Spleen (tissue), 7 donors: ENCODE results near the gene MYO18B.
A peak's percentile ranks its signal among the peaks of the same experiment; 100 is the strongest.

Source experiments
- POLR2A ChIP-seq, 3 donors: fragments of 450-650 bp; IDR thresholded peaks; one replicate each; pipeline ENCODE4 v1.5.1; 2017; ENCODE audit warnings: antibody characterized with exemption in 3 of 3, mild to moderate bottlenecking in 1 of 3
- POLR2AphosphoS5 ChIP-seq, 3 donors: sonication (generic); formaldehyde crosslinking; IDR thresholded peaks; one replicate each; pipeline ENCODE4 v1.5.1; 2017; ENCODE audit warnings: antibody characterized with exemption in 3 of 3
- TF ChIP-seq, protein P1 (sequence below), 11 experiments: fragments of 200-600 bp in 7 of 11; fragments of 450-650 bp in 4 of 11; sonication (generic) in 4 of 11; IDR thresholded peaks in 8 of 11; conservative IDR thresholded peaks in 3 of 11; 1 replicate in 7 of 11; 2 replicates in 4 of 11; pipeline versions ENCODE4 v1.4.0 to v1.8.0; 2016 to 2021; ENCODE audit warnings: antibody characterized with exemption in 11 of 11, inconsistent platforms in 4 of 11, mild to moderate bottlenecking in 1 of 11
- donor health status: DM: no; HTN: no; CAD: no; lungs with moderate emphysema.
- donor health status: DM: no; HTN: no; CAD: no.
- donor health status: DM: no; HTN: no; CAD: no.

DNA sequence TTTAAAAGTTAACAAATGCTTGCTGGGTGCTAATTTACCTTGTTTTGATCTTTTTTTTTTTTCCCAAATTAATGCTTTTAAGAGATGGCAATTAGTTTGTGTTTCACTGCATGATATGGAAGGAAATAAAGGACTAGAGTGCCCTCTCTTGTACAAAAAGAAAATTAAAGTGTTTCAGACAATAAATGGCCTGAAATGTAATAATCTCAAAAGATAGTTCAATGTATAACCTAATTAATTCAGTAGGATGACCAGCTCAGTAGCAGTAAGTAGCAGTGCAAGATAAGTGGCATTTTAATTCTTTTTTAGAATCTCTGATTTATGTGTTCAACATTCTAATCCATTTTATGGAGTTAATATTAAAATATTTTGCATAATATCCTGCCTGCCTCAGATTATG, 39.9 kb upstream of the MYO18B start:
- TF ChIP-seq POLR2A (IDR thresholded peaks at IDR 0.05) (no peak), POLR2AphosphoS5 (IDR thresholded peaks at IDR 0.05) (no peak)
- TF ChIP-seq, protein P1, sequence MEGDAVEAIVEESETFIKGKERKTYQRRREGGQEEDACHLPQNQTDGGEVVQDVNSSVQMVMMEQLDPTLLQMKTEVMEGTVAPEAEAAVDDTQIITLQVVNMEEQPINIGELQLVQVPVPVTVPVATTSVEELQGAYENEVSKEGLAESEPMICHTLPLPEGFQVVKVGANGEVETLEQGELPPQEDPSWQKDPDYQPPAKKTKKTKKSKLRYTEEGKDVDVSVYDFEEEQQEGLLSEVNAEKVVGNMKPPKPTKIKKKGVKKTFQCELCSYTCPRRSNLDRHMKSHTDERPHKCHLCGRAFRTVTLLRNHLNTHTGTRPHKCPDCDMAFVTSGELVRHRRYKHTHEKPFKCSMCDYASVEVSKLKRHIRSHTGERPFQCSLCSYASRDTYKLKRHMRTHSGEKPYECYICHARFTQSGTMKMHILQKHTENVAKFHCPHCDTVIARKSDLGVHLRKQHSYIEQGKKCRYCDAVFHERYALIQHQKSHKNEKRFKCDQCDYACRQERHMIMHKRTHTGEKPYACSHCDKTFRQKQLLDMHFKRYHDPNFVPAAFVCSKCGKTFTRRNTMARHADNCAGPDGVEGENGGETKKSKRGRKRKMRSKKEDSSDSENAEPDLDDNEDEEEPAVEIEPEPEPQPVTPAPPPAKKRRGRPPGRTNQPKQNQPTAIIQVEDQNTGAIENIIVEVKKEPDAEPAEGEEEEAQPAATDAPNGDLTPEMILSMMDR (IDR thresholded peaks at IDR 0.05 in 8 of 11, conservative IDR thresholded peaks at IDR 0.05 in 3 of 11) = peak in 8 of 11 experiments; percentile 17 to 50 (median 30)
